ENCODE results near the gene TXNDC11.

The TXNDC11 gene

DNA sequence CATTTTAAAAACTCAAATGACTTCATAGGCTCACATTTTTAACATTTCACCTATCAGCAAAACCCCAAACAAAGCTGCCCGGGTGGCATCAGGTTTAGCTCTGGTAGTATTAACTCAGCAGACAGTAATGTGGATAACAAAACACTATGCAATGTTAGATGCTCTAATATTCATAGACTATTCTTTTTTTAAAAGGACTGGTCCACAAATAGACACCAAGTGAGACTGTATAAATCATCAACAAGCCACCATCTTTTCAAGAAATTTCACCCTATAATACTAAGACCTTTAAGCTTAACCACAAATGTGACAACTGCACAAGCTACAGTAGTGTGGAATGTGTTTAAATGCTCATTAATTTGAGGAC is 54.2 kb downstream of the TXNDC11 start:
- no peak for DNase-seq

DNA sequence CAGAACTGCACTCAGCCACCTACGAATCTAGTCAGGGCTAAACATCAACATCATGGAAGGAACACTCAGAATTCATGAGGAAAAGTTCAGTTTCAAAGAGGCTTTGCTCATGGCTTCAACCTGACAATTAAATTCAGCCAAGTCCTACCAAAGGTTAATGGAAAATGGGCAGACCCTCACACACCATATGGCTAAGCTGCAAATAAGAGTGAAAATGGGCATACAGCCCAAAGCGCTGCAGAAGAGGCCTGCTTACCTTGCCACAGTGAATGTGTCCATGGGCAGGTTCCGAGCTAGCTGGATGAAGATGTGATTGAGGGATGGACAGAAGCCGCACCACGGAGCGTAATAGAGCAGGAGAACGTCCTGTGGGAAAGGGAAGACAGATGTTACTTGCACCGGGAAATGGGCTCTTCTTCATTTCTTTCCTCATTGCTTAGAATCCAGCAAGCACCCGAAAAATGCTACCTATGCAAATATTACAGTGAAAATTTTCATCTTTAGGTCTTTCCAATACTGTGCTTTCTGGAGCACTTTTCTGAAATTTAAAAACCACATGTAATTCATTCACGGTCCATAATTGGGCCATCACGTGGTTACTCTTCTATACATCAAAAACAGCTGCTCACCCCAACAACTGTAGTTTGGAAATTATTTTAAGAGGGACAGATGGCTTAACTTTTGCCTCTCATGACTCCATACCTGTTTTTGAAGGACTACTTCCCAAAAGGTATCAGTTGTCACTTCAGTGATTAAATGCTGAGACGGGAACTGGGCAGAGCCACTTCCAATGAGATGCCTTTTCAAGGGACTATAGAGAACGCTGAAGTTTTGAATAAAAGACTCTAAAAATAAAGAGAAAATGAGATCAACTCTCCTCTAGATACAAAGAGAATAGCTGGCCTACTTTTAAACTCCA is 54.8 kb downstream of the TXNDC11 start:
- DNase-seq = no peak

DNA sequence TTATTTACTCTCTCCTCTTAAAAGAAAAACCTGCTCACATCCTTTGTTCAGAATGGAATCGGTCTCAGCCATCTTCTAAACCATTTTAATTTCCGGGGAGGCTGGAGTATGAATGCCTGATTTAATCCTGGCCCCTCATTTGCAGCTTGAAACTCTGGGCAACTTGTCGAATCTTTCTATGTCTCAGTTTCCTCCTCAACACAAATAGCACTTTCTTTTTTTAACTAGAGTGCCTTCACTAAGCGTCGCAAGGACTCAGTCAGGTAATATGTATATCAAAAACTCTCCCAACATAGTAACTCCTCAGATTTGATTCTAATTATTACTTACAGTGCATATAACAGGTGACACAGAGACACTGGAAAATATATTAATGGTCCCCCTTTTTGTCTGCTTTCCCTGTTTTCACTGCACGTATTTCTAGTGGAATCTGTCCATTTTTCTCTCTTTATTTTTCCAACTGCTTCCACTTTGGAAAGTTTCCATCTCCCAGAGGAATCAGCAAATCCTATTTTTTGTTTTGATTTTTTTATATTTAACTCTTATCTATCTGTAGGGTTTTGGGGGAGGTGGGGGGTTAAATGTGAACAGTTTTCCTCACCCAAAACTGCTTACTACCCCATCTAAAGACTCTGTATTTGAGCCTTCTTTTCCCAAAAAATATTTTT is 55.8 kb downstream of the TXNDC11 start:
- DNase-seq = no peak

DNA sequence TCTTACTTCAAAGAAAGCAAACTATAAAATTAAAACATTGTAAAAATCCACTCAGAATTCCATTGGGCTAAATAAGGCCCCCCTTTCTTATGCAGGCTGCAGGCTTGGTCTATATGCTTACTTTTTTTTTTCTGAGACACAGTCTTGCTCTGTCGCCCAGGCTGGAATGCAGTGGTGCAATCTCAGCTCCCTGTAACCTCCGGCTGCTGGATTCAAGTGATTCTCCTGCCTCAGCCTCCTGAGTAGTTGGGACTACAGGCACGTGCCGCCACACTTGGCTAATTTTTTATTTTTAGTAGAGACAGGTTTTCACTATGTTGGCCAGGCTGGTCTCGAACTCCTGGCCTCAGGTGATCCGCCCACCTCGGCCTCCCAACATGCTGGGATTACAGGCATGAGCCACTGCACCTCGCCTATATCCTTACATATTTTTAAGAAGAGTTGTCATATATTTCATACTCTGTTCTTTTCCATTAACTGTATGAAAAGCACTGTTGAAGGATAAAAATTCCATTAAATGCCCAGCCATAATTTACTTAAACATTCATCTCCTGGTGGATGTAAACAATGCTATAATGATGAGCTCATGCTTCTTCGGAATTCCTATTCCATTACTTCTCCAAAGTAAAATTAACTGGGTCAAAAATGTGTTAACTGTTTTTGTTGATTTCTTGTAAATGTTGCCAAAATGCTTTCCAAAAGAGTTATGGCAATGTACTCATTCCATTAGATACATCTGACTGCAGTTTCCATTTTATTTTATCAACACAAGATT is 56.6 kb downstream of the TXNDC11 start:
- DNase-seq = no peak

DNA sequence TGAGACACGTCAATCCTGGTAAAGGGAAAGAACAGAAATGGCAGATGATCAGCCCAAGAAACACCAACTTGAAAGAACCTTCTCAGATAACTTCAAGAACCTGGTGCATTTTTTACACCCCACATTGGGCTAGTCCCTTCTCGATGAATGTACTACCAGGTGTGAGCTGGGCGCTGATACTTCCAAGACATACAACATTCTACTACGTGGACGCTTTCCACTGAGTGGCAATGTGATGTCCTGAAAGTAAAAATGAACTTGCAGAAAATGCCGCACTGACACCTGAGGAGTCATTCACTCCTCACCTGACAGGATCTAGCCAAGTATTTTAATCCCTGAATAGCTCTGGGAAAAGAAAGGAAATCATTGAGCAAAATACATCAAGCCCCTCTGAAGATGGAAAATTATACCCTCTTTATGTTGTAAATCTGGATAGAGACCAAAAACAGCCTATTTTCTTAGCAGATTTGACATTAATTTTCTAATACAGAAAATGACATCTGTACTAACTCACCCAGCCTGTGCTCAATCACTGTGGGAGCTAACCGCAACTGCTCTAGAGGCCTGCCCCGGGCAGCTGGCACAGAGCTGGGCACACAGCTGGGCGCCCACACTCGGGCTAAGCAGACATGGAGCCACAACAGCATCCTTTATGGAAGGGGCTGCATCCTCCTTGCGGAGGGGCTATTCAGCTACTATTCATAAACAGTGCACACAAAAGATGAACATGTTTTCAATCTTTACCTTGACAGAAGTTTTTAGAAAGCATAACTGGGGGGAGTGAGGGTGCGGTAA is 58.2 kb downstream of the TXNDC11 start:
- DNase-seq = no peak

DNA sequence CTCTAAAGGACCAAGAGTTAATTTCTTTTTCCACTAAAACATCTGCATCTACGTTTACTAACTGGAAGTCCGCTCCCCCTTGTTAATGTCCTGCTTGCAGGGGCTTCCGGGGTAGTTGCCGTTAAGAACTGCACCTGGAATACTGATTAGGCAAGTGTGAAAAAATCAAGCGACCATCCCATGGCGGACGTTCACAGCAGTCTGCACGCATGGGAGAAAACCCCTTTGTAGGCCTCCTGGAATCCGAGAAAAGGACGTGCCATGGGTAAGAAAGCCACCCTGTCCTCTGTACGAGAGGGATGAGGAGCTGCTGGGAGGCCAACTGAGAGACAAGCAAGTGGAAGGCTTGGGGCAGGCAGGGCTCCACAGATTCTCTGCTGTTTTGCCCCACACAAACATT is 59.5 kb downstream of the TXNDC11 start:
- DNase-seq = no peak

DNA sequence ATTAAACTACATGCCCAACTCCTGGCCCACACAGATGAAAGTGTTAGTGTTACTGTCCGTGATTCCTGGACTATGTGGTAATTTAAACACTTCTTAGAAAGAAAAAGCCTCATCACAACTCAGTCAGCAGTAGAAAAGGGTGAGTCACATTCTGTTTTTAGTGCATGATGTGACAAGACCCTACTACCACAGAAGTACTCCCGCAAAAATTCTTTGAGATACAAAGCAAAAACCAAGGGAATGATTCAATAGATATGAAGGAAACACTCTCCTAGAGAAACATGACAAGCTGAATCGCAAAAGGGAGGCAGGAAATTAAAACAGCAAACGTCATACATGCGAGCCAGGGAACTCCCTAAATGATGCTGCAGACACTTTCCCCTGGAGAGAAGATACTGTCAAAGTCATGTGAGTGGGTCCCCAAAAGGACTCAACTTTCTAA is 60.0 kb downstream of the TXNDC11 start:
- no peak for DNase-seq

DNA sequence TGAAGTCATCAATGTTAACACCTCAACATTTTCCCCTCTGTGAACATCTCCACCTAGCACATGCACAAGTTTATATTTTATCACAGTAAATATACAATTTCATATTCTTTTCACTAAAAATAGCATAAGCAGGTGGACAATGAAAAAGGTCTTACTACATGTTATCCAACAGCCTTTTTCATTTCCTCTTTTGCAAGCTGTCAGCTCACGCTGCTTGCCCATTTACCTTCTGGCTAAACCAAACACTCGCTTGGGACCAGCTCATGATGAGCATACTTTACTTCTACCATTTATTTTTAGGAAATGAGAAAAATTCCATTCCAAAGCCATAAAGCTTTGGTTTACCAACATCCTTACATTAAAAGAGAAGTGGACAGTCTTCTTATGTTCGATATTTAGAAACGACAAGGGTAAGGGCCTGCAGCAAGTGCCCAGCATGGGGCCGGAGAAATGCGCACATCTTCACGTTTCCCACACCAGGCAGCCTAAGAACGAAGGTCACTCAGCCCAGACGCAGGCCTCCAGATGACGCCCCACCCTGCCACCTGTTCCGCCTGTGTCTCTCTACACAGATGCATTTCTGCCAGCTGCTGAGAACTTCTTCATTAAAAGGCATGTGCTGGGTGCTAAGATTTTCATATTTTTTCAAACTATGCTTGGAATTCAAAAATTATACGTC is 60.5 kb downstream of the TXNDC11 start:
- no peak for DNase-seq

DNA sequence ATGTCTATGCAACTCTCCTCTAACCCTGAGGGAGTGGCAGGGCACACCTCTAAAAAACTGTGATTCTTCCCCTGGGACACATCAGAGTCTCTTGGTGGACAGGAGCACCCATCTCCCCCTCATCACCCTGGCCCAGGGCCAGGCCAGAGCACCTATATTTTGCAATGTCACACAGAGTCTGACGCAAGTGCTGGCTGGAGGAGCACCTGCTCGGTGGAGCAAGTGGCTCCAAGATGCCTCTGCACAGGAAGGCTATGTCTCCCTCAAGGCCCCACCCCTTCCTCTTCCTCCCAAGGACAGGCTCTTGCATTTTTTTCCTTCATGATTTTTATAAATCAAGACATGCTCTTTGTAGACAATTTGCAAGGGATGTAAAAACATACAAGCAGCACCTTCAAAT is 61.1 kb downstream of the TXNDC11 start:
- no peak for DNase-seq

DNA sequence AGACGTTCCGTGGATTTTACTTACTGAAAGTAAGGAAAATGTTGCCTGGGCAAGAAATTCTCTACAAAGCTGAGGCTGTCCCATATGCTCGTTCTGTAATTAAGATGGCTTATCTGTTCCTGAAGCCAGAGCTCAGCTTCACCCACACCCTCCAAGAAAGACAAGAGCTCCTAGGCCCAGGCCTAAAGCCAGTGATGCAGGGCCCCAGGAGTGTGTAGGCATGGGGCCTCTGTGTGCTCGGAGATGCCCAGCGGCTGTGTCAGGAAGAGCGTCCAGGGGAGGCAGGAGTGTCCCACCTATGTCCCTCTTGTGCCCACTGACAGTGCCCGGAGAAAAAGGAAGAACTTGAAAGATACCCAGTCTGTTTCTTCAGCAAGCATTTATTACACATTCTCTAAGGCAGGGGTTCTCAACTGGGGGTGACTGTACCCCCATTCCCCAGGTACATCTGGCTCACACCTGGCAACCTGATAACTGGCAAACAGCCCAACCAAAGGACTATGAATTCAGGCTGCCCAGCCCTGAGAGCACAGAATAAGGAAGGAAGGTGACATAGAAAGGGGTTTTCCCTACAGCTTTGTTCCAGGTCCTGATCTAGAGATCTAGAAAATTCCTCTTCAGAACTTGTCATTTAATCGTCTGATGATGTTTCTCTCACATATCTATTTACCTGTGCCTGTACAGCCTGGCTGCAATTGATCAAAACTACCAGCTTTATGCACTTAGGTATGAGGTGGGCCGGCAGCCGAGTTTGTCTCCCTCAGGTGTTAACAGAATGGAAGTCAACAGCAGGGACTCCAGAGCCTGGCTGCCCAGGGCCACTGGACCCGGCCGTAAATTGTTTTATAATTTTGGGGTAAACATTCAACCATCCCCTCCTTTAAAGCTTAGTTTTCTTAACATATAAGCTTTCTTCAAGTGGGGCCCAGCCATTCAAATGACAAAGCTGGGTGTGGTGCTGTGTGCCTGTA is 62.4 kb downstream of the TXNDC11 start:
- DNase-seq = no peak

DNA sequence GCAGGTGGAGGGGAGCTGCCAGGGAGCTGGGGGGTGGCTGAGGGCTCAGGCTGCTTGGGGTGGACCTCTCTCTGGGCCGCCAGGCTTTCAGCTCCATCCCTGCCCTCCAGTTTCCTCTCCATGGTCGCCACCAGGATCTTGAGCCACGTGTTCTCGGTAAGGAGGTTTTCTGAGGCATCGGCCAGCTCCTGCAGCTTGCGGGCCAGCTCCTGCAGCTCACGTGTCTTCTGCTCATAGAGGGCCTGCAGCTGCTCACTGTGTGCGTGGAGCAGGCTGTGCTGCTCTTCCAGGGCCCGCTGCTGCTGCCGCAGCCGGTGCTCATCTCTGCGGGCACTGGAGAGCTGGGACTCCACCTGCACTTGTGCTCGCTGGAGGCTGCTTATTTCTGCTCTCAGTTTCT is 63.4 kb downstream of the TXNDC11 start:
- no peak for DNase-seq

DNA sequence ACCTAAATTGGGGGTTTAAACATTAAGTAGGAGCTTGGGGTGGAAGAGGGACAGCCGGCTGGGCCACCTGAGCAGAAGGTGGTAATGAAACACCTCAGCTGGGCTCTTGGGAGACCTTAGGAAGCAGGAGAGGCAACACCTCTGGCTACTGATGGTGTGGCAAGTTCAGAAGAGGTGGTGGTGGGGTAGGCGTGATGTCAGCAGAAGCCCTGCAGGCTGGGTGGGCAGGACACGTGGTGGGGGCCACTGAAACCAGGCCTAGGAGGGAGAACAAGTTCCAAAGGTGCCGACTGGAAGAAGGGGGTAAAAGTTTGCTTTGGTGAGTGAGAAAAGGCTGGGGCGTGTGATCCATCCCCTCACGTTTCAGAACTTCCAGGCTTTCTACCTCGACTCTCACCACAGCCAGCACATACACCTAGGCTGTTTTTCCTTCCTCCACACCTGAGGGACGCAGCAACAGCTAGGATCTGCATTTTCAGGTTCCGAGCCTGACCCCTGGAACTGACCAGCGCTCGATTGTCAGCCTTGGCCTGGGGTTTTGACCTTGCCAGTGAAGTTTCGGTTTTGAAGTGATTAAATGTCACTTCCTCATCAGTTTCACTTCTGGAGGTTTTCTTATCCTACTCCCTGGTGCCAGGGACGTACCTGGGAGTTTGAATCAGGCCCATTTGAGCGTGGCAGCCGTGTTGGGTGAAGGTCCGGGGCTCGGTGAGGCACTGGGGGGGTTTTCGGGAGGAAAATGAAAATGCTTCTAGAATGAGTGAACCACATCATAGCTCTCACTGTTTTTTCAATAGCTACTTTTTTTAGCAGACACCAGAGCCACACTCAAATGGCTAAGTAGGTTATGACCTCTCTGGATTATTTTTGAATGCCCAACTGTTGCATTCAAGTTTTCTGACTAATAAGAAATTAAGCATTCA is 64.4 kb downstream of the TXNDC11 start:
- DNase-seq = no peak

DNA sequence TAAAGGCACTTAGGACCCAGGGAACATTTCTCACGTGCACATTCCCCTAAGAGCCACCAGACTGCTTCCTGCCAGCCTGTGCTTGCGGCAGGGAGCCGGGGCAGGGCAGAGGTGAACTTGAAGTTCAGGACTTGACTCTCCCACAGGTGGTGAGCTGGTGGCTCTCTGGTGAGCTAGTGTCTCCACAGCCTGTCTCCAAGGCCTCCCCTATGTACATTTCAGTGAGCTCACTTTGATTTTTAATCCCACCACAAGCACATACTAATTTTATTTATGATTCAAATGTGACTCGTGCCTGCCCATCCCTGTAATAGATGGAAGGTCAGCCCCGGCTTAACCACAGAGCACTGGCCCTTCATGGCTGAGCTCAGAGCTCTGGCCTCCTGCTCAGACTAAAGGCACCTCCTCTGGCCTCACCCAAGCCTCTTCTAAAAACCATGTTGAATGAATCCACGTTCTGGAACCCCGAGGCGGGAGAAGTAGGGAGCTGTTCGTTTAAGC is 65.2 kb downstream of the TXNDC11 start:
- DNase-seq = no peak

DNA sequence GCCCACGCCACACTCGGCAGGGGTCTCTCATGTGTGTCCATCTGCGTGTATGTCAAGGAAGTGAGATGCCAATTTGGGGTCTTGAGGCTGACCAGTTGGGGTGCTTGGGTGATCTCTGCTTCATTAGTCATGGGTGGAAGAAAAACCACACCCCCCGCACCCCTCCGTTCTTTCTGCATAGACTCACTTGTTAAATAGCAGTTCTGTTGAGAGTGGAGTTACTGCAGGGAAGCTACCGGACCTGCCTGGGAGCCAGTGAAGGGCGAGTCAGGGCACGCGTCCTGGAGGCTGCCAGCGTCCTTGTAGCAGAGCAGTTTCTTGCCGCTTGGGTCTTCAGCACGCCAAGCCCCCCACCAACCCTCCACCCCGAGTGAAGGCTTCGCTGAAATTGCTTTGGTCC is 65.9 kb downstream of the TXNDC11 start:
- DNase-seq = no peak

DNA sequence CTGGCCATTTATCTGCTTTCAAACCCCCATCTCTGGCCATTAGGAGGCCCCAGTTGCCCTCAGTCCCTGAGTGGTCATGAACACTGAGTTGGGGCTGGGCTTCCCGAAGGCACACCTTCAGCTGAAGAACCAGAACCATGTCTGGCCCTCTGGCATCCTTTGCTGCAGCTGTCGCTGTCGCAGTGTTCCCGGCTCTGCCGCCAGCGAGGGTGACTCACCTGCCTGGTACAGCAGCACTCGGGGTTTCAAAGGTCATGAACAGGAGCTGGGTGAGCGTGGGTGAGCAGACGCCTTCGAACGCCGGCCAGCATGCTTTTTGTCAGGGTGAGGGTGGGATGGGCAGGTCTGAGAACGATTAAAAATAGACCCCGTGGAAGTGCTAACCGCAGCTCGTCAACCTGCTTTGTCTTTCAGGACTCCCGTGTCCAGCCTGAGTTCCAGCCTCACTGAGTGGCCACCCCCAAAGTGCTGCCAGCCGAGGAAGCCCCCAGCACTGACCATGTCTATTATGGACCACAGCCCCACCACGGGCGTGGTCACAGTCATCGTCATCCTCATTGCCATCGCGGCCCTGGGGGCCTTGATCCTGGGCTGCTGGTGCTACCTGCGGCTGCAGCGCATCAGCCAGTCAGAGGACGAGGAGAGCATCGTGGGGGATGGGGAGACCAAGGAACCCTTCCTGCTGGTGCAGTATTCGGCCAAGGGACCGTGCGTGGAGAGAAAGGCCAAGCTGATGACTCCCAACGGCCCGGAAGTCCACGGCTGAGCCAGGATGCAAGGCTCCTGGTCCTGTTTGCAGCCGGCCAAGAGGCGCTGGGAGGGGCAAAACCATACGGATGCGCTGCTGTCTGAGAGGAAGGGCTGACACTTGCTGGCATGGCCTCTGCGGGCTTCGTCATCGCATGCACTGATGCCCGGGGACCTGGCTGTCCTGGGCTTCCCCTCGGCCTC is 66.8 kb downstream of the TXNDC11 start:
- no peak for DNase-seq

DNA sequence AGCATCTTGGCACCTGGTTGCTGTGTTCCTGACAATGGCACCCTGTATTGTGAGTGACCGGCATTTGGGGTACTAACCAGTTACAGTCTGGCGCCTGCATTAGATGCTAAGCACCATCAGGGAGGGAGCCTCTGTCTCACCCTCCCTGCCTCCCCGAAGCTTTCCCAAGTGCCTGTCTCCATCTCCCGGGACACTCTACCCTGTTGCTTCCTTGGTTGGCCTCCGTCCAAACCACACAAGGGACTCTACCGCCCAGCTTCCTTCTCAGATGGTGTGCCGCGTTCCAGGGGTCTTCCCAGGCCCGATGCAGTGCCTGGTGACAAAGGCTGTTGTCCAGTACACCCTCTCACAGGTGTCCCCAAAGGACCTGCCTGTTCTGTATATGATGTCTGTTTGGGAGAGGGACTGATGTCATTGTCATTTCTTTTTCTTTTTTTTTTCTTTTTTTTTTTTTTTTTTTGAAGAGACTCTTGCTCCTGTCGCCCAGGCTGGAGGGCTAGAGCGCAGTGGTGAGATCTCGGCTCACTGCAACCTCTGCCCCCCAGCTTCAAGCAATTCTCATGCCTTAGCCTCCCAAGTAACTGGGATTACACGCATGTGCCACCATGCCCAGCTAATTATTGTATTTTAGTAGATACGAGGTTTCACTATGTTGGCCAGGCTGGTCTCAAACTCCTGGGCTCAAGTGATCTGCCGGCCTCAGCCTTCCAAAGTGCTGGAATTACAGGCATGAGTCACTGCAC is 67.7 kb downstream of the TXNDC11 start:
- DNase-seq = no peak

DNA sequence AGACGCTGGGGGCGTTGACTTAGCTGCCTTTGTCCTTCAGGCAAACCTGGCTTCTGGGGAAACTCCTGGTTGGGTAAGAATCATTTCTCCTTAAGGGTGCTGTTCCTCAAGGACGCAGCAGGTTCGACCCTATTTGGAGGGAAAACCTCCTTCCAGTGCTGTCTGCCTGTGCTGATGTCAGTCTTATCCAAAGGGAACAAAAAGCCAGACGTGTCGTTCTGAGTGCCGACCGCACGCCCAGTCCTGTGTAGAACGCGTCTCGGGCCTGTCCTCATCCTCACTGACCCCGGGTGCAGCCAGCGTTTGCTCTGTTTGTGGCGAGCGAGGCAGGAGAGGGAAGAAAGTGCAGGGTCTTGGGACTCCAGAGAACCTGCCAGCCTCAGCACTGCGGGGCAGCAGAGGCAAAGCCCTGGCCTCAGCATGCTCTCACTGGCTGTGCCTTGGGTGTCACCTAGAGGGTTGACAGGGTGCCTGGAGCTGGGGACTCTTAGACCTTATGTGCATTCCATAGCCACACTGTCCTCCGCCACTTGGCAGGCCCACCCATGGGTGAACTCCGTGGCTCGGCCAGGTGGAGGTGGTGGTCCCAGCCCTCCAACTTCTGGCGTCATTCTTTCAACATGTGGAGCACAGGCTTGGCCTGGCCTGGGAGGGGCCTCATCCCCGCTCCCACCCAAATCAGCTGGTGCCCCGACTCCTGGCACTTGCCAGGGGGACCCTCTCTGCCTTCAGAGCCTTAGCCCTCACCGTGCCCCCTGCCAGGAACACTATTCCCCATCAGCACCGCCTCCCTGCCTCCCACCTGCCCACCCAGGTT is 68.4 kb downstream of the TXNDC11 start:
- DNase-seq = no peak
